ENCODE measurements around the gene TUBGCP2. TPM values are rescaled to one million over a fixed set of nuclear protein-coding genes. Genes with fewer than 3 reads are reported as not detected.

The TUBGCP2 gene
- total and polyA plus RNA-seq, 9 of the 15 experiments (the other 6 are each of a cell fraction or from before 2014, with no cell fraction given): 4.3 to 56.6 (median 28.4) TPM

- TF ChIP-seq, protein P1, sequence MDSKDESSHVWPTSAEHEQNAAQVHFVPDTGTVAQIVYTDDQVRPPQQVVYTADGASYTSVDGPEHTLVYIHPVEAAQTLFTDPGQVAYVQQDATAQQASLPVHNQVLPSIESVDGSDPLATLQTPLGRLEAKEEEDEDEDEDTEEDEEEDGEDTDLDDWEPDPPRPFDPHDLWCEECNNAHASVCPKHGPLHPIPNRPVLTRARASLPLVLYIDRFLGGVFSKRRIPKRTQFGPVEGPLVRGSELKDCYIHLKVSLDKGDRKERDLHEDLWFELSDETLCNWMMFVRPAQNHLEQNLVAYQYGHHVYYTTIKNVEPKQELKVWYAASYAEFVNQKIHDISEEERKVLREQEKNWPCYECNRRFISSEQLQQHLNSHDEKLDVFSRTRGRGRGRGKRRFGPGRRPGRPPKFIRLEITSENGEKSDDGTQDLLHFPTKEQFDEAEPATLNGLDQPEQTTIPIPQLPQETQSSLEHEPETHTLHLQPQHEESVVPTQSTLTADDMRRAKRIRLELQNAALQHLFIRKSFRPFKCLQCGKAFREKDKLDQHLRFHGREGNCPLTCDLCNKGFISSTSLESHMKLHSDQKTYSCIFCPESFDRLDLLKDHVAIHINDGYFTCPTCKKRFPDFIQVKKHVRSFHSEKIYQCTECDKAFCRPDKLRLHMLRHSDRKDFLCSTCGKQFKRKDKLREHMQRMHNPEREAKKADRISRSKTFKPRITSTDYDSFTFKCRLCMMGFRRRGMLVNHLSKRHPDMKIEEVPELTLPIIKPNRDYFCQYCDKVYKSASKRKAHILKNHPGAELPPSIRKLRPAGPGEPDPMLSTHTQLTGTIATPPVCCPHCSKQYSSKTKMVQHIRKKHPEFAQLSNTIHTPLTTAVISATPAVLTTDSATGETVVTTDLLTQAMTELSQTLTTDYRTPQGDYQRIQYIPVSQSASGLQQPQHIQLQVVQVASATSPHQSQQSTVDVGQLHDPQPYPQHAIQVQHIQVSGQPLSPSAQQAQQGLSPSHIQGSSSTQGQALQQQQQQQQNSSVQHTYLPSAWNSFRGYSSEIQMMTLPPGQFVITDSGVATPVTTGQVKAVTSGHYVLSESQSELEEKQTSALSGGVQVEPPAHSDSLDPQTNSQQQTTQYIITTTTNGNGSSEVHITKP (IDR thresholded peaks at IDR 0.05; ENCODE audit: partially characterized antibody): peak; percentile 18
- TF ChIP-seq ETV5 (CRISPR knock-in tag; IDR thresholded peaks at IDR 0.05; ENCODE audit: low read depth) (peak; percentile 58; the same call in 1 of the 2 replicates), SMARCA5 (IDR thresholded peaks at IDR 0.05) (peak; percentile 71; the same call in 1 of the 2 replicates), TGIF2 (CRISPR knock-in tag; IDR thresholded peaks at IDR 0.05) (no peak), ZNF23 (CRISPR knock-in tag; IDR thresholded peaks at IDR 0.05) (no peak), PHF20 (IDR thresholded peaks at IDR 0.05; ENCODE audit: partially characterized antibody) (no peak), U2AF2 (optimal IDR thresholded peaks at IDR 0.05; ENCODE audit: low read depth, low read length) (no peak), CXXC5 (CRISPR knock-in tag; IDR thresholded peaks at IDR 0.05) (peak; percentile 40; the same call in 1 of the 2 replicates), ZNF445 (CRISPR knock-in tag; IDR thresholded peaks at IDR 0.05; ENCODE audit: low read depth) (no peak), BACH1 (tag; IDR thresholded peaks at IDR 0.05) (no peak), HEY1 (CRISPR knock-in tag; IDR thresholded peaks at IDR 0.05; ENCODE audit: borderline replicate concordance) (no peak), L3MBTL2 (IDR thresholded peaks at IDR 0.05) (peak; percentile 90), FOXP4 (CRISPR knock-in tag; IDR thresholded peaks at IDR 0.05; ENCODE audit: borderline replicate concordance) (peak; percentile 93; the same call in 1 of the 2 replicates), CBFA2T3 (IDR thresholded peaks at IDR 0.05) (peak; percentile 74), ARHGAP35 (IDR thresholded peaks at IDR 0.05; ENCODE audit: partially characterized antibody) (no peak), ZNF584 (CRISPR knock-in tag; IDR thresholded peaks at IDR 0.05; ENCODE audit: low read depth) (peak; percentile 63; the same call in 1 of the 2 replicates), ZNF143 (CRISPR knock-in tag; IDR thresholded peaks at IDR 0.05) (no peak), HLTF (IDR thresholded peaks at IDR 0.05) (no peak), MEF2D (tag; conservative IDR thresholded peaks at IDR 0.05; ENCODE audit: low read depth) (no peak)
- TF ChIP-seq, protein P2, sequence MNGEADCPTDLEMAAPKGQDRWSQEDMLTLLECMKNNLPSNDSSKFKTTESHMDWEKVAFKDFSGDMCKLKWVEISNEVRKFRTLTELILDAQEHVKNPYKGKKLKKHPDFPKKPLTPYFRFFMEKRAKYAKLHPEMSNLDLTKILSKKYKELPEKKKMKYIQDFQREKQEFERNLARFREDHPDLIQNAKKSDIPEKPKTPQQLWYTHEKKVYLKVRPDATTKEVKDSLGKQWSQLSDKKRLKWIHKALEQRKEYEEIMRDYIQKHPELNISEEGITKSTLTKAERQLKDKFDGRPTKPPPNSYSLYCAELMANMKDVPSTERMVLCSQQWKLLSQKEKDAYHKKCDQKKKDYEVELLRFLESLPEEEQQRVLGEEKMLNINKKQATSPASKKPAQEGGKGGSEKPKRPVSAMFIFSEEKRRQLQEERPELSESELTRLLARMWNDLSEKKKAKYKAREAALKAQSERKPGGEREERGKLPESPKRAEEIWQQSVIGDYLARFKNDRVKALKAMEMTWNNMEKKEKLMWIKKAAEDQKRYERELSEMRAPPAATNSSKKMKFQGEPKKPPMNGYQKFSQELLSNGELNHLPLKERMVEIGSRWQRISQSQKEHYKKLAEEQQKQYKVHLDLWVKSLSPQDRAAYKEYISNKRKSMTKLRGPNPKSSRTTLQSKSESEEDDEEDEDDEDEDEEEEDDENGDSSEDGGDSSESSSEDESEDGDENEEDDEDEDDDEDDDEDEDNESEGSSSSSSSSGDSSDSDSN (IDR thresholded peaks at IDR 0.05; ENCODE audit: borderline replicate concordance in 1 of 2, low read depth in 2 of 2, low read length in 2 of 2): peak in 1 of 2 experiments; percentile 45; a peak in 1 of 4 replicates
Measured at GRCh38 chr10:133278577-133279265, 30.0 kb downstream of the TUBGCP2 start (continued).
